ENCODE results near the gene ROCK2.

DNA sequence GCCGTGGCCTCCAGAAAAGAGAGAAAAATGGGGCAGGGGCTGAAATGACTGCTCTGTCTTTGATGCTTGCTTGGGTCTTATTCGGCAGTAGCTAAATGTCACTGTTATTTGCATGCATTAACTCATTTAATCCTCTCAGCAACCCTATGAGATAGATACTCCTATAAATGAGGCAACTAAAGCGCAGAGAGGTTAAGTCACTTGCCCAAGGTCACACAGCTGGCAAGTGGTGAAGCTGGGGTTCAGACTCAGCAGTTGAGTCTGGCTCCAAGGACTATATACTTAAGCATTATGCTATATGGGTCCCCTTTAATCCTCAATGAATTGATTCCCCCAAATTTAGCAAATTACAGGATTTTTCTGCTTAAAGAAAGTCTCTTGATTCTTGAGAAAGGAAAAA, 198.4 kb downstream of the ROCK2 start:
- TF ChIP-seq, protein P1, sequence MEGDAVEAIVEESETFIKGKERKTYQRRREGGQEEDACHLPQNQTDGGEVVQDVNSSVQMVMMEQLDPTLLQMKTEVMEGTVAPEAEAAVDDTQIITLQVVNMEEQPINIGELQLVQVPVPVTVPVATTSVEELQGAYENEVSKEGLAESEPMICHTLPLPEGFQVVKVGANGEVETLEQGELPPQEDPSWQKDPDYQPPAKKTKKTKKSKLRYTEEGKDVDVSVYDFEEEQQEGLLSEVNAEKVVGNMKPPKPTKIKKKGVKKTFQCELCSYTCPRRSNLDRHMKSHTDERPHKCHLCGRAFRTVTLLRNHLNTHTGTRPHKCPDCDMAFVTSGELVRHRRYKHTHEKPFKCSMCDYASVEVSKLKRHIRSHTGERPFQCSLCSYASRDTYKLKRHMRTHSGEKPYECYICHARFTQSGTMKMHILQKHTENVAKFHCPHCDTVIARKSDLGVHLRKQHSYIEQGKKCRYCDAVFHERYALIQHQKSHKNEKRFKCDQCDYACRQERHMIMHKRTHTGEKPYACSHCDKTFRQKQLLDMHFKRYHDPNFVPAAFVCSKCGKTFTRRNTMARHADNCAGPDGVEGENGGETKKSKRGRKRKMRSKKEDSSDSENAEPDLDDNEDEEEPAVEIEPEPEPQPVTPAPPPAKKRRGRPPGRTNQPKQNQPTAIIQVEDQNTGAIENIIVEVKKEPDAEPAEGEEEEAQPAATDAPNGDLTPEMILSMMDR (conservative IDR thresholded peaks at IDR 0.05 in 1 of 2, IDR thresholded peaks at IDR 0.05 in 1 of 2; ENCODE audit: low read depth in 1 of 2, low read length in 2 of 2): no peak
- TF ChIP-seq EZH2 (IDR thresholded peaks at IDR 0.05; ENCODE audit: low read length, missing control alignments): no peak
